Measurements from ENCODE around the gene DYNC1I1.

Gene DYNC1I1

GRCh38 chr7:96045181-96045580 lies 272.8 kb downstream of the DYNC1I1 start:
- no peak overlapping the region for H3K27ac Mint-ChIP-seq
- no peaks in the 10 kb centered on the region for H3K9me3 Mint-ChIP-seq
- H3K36me3 Mint-ChIP-seq (ENCODE audit: low read depth): no peaks in the 10 kb centered on the region
- H3K4me1 Mint-ChIP-seq (ENCODE audit: low read depth): no peaks in the 10 kb centered on the region
- no peaks in the 10 kb centered on the region for H3K27me3 Mint-ChIP-seq (ENCODE audit: low read depth)
- H3K4me3 Mint-ChIP-seq: no peak overlapping the region

GRCh38 chr7:96045919-96046318 lies 273.6 kb downstream of the DYNC1I1 start:
- Mint-ChIP-seq H3K4me3 (no peak overlapping the region), H3K9me3 (no peaks in the 10 kb centered on the region), H3K27me3 (ENCODE audit: low read depth) (no peaks in the 10 kb centered on the region), H3K27ac (no peak overlapping the region), H3K4me1 (ENCODE audit: low read depth) (no peaks in the 10 kb centered on the region), H3K36me3 (ENCODE audit: low read depth) (no peaks in the 10 kb centered on the region)

GRCh38 chr7:96052289-96052688 lies 279.9 kb downstream of the DYNC1I1 start:
- no peaks in the 10 kb centered on the region for H3K4me1 Mint-ChIP-seq (ENCODE audit: low read depth)
- H3K4me3 Mint-ChIP-seq: no peak overlapping the region
- H3K27ac Mint-ChIP-seq: no peak overlapping the region
- H3K36me3 Mint-ChIP-seq (ENCODE audit: low read depth): no peaks in the 10 kb centered on the region
- no peaks in the 10 kb centered on the region for H3K9me3 Mint-ChIP-seq
- no peaks in the 10 kb centered on the region for H3K27me3 Mint-ChIP-seq (ENCODE audit: low read depth)

DNA sequence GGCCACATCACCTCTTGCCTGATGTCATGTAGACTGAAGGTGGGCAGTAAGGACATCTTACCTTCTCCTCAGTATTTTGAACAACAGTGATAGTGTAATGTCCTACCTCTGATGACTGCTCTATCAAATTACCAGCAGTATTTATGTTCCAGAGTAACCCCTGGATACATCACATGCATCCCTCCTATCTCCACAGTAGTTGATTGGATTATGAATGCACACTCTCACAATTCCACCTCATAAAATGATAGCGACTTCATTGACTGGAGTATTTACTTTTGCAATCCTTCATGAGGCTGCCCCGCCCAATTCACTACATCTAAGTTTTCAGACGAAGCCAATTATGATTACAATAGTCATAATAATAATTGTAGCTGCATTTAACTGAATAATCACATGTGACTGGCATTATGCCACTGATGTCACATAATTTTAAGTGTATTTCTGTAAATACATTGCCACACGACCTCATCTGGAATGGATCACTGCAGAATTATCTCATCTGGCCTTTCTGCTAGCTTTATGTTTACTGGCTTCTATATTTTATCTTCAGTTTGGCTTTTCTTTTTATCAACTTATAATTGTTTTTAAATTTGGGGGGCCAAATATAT lies 280.6 kb downstream of the DYNC1I1 start:
- Mint-ChIP-seq H3K4me1 (ENCODE audit: low read depth) (no peaks in the 10 kb centered on the region), H3K36me3 (ENCODE audit: low read depth) (no peaks in the 10 kb centered on the region), H3K27ac (no peak overlapping the region), H3K4me3 (no peak overlapping the region), H3K27me3 (ENCODE audit: low read depth) (peaks cover 3% of the 10 kb centered on the region), H3K9me3 (no peaks in the 10 kb centered on the region)

- peaks cover 12% of the 10 kb centered on the region for H3K27me3 Mint-ChIP-seq (ENCODE audit: low read depth)
- H3K4me1 Mint-ChIP-seq (ENCODE audit: low read depth): no peaks in the 10 kb centered on the region
- H3K36me3 Mint-ChIP-seq (ENCODE audit: low read depth): no peaks in the 10 kb centered on the region
- no peak overlapping the region for H3K27ac Mint-ChIP-seq
- no peak overlapping the region for H3K4me3 Mint-ChIP-seq
- no peaks in the 10 kb centered on the region for H3K9me3 Mint-ChIP-seq
These were observed 283.4 kb downstream of the DYNC1I1 start for GRCh38 chr7:96055717-96056116.

- Mint-ChIP-seq H3K27ac (no peak overlapping the region), H3K4me1 (ENCODE audit: low read depth) (no peaks in the 10 kb centered on the region), H3K36me3 (ENCODE audit: low read depth) (no peaks in the 10 kb centered on the region), H3K27me3 (ENCODE audit: low read depth) (peaks cover 16% of the 10 kb centered on the region), H3K4me3 (no peak overlapping the region), H3K9me3 (no peaks in the 10 kb centered on the region)
These were observed 286.7 kb downstream of the DYNC1I1 start for GRCh38 chr7:96059075-96059474.

DNA sequence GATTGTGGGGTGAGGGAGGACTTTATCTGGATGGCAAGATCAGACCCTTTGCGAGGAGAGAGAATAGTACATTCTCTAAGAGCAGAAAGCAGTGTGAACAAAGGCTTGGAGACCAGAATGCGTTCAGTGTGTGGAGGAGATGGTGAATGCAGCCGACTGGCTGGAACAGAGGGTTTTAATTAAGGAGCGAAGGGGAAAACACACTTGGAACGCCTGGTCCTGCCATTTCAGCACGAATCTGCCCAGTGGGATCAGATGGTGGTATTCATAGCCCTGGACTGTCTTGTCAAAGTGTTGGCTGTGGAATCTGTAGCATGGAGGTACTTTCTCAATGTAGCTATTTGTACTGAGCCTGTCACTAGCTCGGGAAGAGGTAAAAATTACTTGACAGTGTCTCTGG lies 288.7 kb downstream of the DYNC1I1 start:
- Mint-ChIP-seq H3K4me3 (no peak overlapping the region), H3K4me1 (ENCODE audit: low read depth) (no peaks in the 10 kb centered on the region), H3K27me3 (ENCODE audit: low read depth) (peaks cover 16% of the 10 kb centered on the region), H3K27ac (no peak overlapping the region), H3K9me3 (no peaks in the 10 kb centered on the region), H3K36me3 (ENCODE audit: low read depth) (no peaks in the 10 kb centered on the region)

DNA sequence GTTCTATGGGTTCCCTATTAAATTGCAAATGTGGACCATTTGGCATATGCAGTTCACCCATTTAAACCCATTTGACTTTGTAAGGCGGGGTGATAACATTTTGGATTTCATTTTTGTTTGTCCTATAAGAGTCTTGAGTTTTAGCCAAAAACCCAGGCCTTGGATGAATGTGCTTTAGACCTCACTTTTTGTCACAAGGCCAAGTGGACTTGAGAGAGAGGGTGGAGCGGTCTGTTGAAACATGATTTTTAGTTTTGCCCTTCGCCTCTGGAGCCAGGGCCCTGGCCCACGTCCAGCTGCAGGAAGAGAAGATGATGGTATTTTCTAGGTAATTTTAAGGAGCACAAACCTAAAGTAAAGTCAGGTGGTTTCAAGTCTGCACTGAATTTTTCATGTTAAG lies 289.5 kb downstream of the DYNC1I1 start:
- H3K27me3 Mint-ChIP-seq (ENCODE audit: low read depth): peaks cover 16% of the 10 kb centered on the region
- H3K36me3 Mint-ChIP-seq (ENCODE audit: low read depth): no peaks in the 10 kb centered on the region
- no peaks in the 10 kb centered on the region for H3K4me1 Mint-ChIP-seq (ENCODE audit: low read depth)

GRCh38 chr7:96067321-96067720 lies 295.0 kb downstream of the DYNC1I1 start:
- Mint-ChIP-seq H3K27ac (no peak overlapping the region), H3K4me1 (ENCODE audit: low read depth) (no peaks in the 10 kb centered on the region), H3K9me3 (no peaks in the 10 kb centered on the region), H3K36me3 (ENCODE audit: low read depth) (no peaks in the 10 kb centered on the region), H3K27me3 (ENCODE audit: low read depth) (peaks cover 15% of the 10 kb centered on the region), H3K4me3 (no peak overlapping the region)

More for the DNA sequence above, 289.5 kb downstream of the DYNC1I1 start:
- H3K27ac Mint-ChIP-seq: no peak overlapping the region
- H3K4me3 Mint-ChIP-seq: no peak overlapping the region
- H3K9me3 Mint-ChIP-seq: no peaks in the 10 kb centered on the region

- peaks cover 22% of the 10 kb centered on the region for H3K27me3 Mint-ChIP-seq (ENCODE audit: low read depth)
- no peaks in the 10 kb centered on the region for H3K4me1 Mint-ChIP-seq (ENCODE audit: low read depth)
- H3K4me3 Mint-ChIP-seq: no peak overlapping the region
- no peaks in the 10 kb centered on the region for H3K36me3 Mint-ChIP-seq (ENCODE audit: low read depth)
- no peak overlapping the region for H3K27ac Mint-ChIP-seq
- H3K9me3 Mint-ChIP-seq: no peaks in the 10 kb centered on the region
These were observed 297.0 kb downstream of the DYNC1I1 start for GRCh38 chr7:96069401-96069800.

GRCh38 chr7:96074871-96075270 lies 302.5 kb downstream of the DYNC1I1 start:
- H3K27ac Mint-ChIP-seq: no peak overlapping the region
- no peaks in the 10 kb centered on the region for H3K36me3 Mint-ChIP-seq (ENCODE audit: low read depth)
- no peak overlapping the region for H3K4me3 Mint-ChIP-seq
- no peaks in the 10 kb centered on the region for H3K9me3 Mint-ChIP-seq
- H3K27me3 Mint-ChIP-seq (ENCODE audit: low read depth): peaks cover 59% of the 10 kb centered on the region
- H3K4me1 Mint-ChIP-seq (ENCODE audit: low read depth): peaks cover 3% of the 10 kb centered on the region

DNA sequence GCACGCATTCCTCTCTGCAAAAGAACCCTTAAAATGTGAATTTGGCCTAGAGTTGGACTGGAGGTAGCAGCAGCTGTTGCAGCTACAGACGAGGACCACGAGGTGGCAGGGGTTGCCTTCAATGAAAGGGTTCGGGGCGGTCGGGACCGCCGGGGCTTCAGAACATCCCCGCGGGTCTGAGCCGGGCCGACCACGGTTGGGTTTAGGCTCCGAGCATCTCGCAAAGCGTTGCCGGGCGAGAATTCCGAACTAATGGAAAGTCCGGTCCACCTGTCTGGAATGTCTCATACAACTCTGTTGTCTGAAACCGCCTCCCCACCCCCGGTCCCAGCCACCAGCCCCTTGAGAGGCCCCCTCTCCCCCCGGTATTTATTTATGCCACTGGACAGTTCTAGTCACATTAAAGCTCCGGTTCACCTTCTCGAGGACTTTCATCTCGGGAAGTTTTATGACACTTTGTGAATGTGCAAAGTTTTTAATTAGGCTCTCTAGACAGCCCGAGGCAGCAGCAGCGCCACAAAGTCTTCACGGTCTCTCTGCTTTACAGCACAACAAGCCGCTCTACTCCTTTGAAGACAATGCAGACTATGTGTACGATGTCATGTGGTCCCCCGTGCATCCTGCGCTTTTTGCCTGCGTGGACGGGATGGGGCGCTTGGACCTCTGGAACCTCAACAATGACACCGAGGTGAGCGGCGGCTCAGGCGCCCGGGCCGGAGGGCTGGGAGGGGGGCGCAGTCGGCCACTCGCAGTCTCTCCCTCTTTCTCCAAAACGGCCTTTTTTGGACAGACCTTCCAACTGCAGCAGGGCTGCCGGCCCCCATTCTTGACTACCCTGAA lies 303.4 kb downstream of the DYNC1I1 start:
- Mint-ChIP-seq H3K4me3 (peak overlapping the region; percentile 77), H3K4me1 (ENCODE audit: low read depth) (peaks cover 3% of the 10 kb centered on the region), H3K27me3 (ENCODE audit: low read depth) (peaks cover 61% of the 10 kb centered on the region), H3K36me3 (ENCODE audit: low read depth) (no peaks in the 10 kb centered on the region), H3K9me3 (no peaks in the 10 kb centered on the region), H3K27ac (no peak overlapping the region)

DNA sequence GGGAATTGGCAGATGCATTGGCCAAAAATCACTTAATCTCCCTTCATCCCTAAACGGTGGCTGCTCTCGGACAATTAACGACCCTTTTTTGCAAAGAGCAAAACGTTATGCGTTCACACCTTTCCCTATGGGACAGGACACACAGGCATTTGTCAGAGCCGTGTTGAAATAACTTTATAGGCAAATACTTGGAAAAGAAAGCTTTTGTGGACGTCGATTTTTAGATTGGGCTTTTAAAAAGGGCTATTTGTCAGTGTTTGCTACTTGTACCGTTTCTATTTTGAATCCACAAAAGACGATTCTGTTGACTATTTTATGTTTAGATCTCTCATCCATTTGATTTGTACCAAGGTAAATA lies 304.0 kb downstream of the DYNC1I1 start:
- H3K36me3 Mint-ChIP-seq (ENCODE audit: low read depth): no peaks in the 10 kb centered on the region
- peak overlapping the region; percentile 77 for H3K4me3 Mint-ChIP-seq
- H3K27me3 Mint-ChIP-seq (ENCODE audit: low read depth): peaks cover 60% of the 10 kb centered on the region
- H3K9me3 Mint-ChIP-seq: no peaks in the 10 kb centered on the region
- H3K4me1 Mint-ChIP-seq (ENCODE audit: low read depth): peaks cover 3% of the 10 kb centered on the region
- H3K27ac Mint-ChIP-seq: no peak overlapping the region

- H3K9me3 Mint-ChIP-seq: no peaks in the 10 kb centered on the region
- H3K27me3 Mint-ChIP-seq (ENCODE audit: low read depth): peaks cover 47% of the 10 kb centered on the region
- no peaks in the 10 kb centered on the region for H3K36me3 Mint-ChIP-seq (ENCODE audit: low read depth)
- H3K4me1 Mint-ChIP-seq (ENCODE audit: low read depth): peaks cover 3% of the 10 kb centered on the region
- H3K27ac Mint-ChIP-seq: no peak overlapping the region
- no peak overlapping the region for H3K4me3 Mint-ChIP-seq
These were observed 307.7 kb downstream of the DYNC1I1 start for GRCh38 chr7:96080027-96080426.

DNA sequence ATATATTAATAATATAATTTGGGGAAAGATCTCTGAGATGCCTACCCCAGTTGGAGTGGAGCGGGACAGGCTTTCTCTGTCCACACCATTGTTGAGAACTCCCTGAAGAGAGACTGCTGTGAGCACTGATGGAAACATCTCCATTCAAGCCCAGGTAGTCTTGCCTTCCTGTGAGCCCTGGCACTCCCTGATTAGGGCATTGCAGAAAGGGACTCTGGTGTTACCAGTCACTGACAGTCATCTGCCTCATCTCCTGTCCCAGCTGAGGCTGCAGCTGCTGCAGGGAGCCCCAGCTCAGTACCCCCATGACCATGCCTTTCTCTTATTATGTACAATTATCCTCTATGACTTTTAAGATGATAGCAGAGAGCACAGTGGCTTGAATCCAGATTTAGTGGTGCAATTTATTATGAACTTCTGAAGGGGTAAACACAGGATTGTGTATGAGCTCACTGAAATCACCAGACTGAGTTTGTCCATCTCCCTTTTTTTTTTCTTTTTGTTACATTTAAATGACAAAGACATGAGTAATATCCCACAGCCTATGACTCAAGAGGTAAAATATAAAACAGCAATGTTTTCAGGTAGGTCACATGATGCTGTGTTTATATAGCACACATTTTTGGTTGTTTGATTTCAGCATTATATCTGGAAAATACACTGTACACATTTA lies 312.7 kb downstream of the DYNC1I1 start:
- Mint-ChIP-seq H3K9me3 (no peaks in the 10 kb centered on the region), H3K4me3 (no peak overlapping the region), H3K36me3 (ENCODE audit: low read depth) (no peaks in the 10 kb centered on the region), H3K27ac (no peak overlapping the region), H3K4me1 (ENCODE audit: low read depth) (no peaks in the 10 kb centered on the region), H3K27me3 (ENCODE audit: low read depth) (peaks cover 14% of the 10 kb centered on the region)
